Liver (tissue), 9 donors: Measurements from ENCODE around the gene DOK6. TPM values are rescaled to one million over a fixed set of nuclear protein-coding genes. Genes with fewer than 3 reads are reported as not detected.

Source experiments
- DNase-seq: peaks from one replicate; pipeline ENCODE4 v3.0.0-alpha.2; 2017; ENCODE audit warnings: low spot score
- H3K27ac ChIP-seq, 2 donors: one replicate each; pipeline ENCODE4 v1.7.0; 2013; ENCODE audit warnings: inconsistent platforms in 2 of 2, low read length in 2 of 2, control low read depth in 1 of 2, low read depth in 1 of 2, mild to moderate bottlenecking in 1 of 2
- H3K27me3 ChIP-seq, 4 donors: one replicate each; pipeline versions ENCODE4 v1.6.1 to v1.7.0; 2013; ENCODE audit warnings: low read length in 3 of 4, inconsistent platforms in 1 of 4, mild to moderate bottlenecking in 1 of 4, moderate library complexity in 1 of 4; ENCODE audit not compliant: control insufficient read depth in 4 of 4, insufficient read depth in 4 of 4
- H3K36me3 ChIP-seq, 4 donors: one replicate each; pipeline versions ENCODE4 v1.6.1 to v1.7.0; 2013; ENCODE audit warnings: low read length in 3 of 4, mild to moderate bottlenecking in 3 of 4, low read depth in 1 of 4, moderate library complexity in 1 of 4; ENCODE audit not compliant: control insufficient read depth in 4 of 4, insufficient read depth in 3 of 4
- H3K4me1 ChIP-seq, 4 donors: one replicate each; pipeline versions ENCODE4 v1.6.1 to v1.7.0; 2013; ENCODE audit warnings: low read length in 3 of 4, mild to moderate bottlenecking in 3 of 4, moderate library complexity in 1 of 4; ENCODE audit not compliant: control insufficient read depth in 4 of 4, insufficient read depth in 4 of 4
- H3K4me3 ChIP-seq, 3 donors: one replicate each; pipeline versions ENCODE4 v1.6.1 to v1.7.0; 2013; ENCODE audit warnings: low read length in 3 of 3, control low read depth in 1 of 3, low read depth in 1 of 3, mild to moderate bottlenecking in 1 of 3
- H3K9ac ChIP-seq, 2 donors: one replicate each; pipeline ENCODE4 v1.7.0; 2013; ENCODE audit warnings: low read length in 2 of 2, mild to moderate bottlenecking in 2 of 2, moderate library complexity in 2 of 2, control low read depth in 1 of 2, low read depth in 1 of 2
- H3K9me3 ChIP-seq, 4 donors: one replicate each; pipeline versions ENCODE4 v1.6.1 to v1.7.0; 2013; ENCODE audit warnings: low read length in 3 of 4; ENCODE audit not compliant: control insufficient read depth in 4 of 4
- EGR1 ChIP-seq, 2 donors: IDR thresholded peaks; 2 replicates each; pipeline ENCODE4 v1.6.1; 2016 to 2018; ENCODE audit warnings: antibody characterized with exemption in 2 of 2, low read depth in 2 of 2
- FOXA1 ChIP-seq: IDR thresholded peaks from 2 replicates; pipeline ENCODE4 v1.6.1; 2016; ENCODE audit warnings: antibody characterized with exemption
- FOXA2 ChIP-seq: IDR thresholded peaks from 2 replicates; pipeline ENCODE4 v1.6.1; 2016; ENCODE audit warnings: antibody characterized with exemption
- GABPA ChIP-seq, 2 donors: IDR thresholded peaks in 1 of 2; conservative IDR thresholded peaks in 1 of 2; 2 replicates each; pipeline ENCODE4 v1.6.1; 2016; ENCODE audit warnings: antibody characterized with exemption in 2 of 2, mild to moderate bottlenecking in 1 of 2, moderate library complexity in 1 of 2
- HNF4A ChIP-seq, 2 donors: conservative IDR thresholded peaks; 2 replicates each; pipeline ENCODE4 v1.6.1; 2016; ENCODE audit warnings: antibody characterized with exemption in 2 of 2, mild to moderate bottlenecking in 2 of 2
- HNF4G ChIP-seq: IDR thresholded peaks from 2 replicates; pipeline ENCODE4 v1.6.1; 2016; ENCODE audit warnings: antibody characterized with exemption
- JUND ChIP-seq, 2 donors: IDR thresholded peaks; 2 replicates each; pipeline ENCODE4 v1.6.1; 2016; ENCODE audit warnings: antibody characterized with exemption in 2 of 2
- NR2F2 ChIP-seq: IDR thresholded peaks from 2 replicates; pipeline ENCODE4 v1.6.1; 2016; ENCODE audit warnings: antibody characterized with exemption
- RAD21 ChIP-seq, 2 donors: IDR thresholded peaks; 2 replicates each; pipeline ENCODE4 v1.6.1; 2016; ENCODE audit warnings: antibody characterized with exemption in 2 of 2, mild to moderate bottlenecking in 2 of 2
- REST ChIP-seq: IDR thresholded peaks from 2 replicates; pipeline ENCODE4 v1.6.1; 2016; ENCODE audit warnings: antibody characterized with exemption, mild to moderate bottlenecking
- RXRA ChIP-seq, 2 donors: IDR thresholded peaks; 2 replicates each; pipeline ENCODE4 v1.6.1; 2017 to 2018; ENCODE audit warnings: antibody characterized with exemption in 2 of 2, mild to moderate bottlenecking in 1 of 2
- SP1 ChIP-seq: IDR thresholded peaks from 2 replicates; pipeline ENCODE4 v1.6.1; 2018; ENCODE audit warnings: antibody characterized with exemption, mild to moderate bottlenecking
- TAF1 ChIP-seq: conservative IDR thresholded peaks from 2 replicates; pipeline ENCODE4 v1.6.1; 2016; ENCODE audit warnings: antibody characterized with exemption, mild to moderate bottlenecking
- YY1 ChIP-seq: IDR thresholded peaks from 2 replicates; pipeline ENCODE4 v1.6.1; 2016; ENCODE audit warnings: antibody characterized with exemption, mild to moderate bottlenecking
- WGBS: extraction: QIAGEN DNeasy Blood & Tissue Kit; methylation state at CpG from one replicate; pipeline ENCODE4 v1.1.7; 2013; 5-methylcytosine and 5-hydroxymethylcytosine counted together
- polyA plus RNA-seq, 2 donors: library from polyadenylated mRNA; stranded (reverse) in 1 of 2; unstranded in 1 of 2; fragments of 200-250 nt in 1 of 2; fragments of >200 nt in 1 of 2; fragmentation: Nextera tagmentation in 1 of 2; extraction: Ambion mirVana in 1 of 2; gene quantifications; one replicate each; pipeline versions ENCODE4 v1.2.1 to v1.2.3, GENCODE V29; 2013 to 2015
- total RNA-seq, 2 donors: library from RNA; depleted of rRNA; stranded (reverse); fragments of >200 nt; gene quantifications; one replicate each; pipeline ENCODE4 v1.2.3, GENCODE V29; 2014
- TF ChIP-seq, protein P1 (sequence below): fragments of 150-350 bp; IDR thresholded peaks from 2 replicates; pipeline ENCODE4 v1.5.1; 2017; ENCODE audit warnings: improper control_type of control experiment, low read depth, low read length; ENCODE audit not compliant: missing input control
- TF ChIP-seq, protein P2 (sequence below): IDR thresholded peaks from 2 replicates; pipeline ENCODE4 v1.6.1; 2016; ENCODE audit warnings: antibody characterized with exemption
- TF ChIP-seq, protein P3 (sequence below): IDR thresholded peaks from 2 replicates; pipeline ENCODE4 v1.6.1; 2016; ENCODE audit warnings: antibody characterized with exemption
- TF ChIP-seq, protein P4 (sequence below): IDR thresholded peaks from 2 replicates; pipeline ENCODE4 v1.6.1; 2016; ENCODE audit warnings: antibody characterized with exemption
- donor health status: healthy.
- donor health status: healthy.
- donor health status: healthy.
- donor health status: healthy.
- donor health status: healthy.

The DOK6 gene
- total and polyA plus RNA-seq, 4 donors: 0.08 to 1.1 (median 0.67) TPM

DNA sequence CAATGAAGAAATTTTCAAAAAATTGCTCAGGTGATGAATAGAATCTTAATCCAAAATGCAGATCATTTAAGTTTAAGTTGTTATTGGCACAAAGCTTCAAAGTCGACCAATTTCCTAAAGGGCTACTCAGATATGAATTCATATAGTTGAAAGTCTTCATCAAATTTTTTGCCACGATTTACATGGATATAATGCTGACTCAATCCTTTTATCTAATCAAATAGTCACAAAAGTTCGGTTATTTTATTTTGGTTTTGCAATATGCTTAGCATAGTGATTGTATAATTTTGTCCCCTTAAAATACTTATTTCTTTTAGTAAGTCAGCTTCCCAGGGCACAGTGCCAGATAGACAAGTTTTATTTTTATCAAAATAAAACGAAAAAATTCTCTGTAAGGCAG lies 319.7 kb downstream of the DOK6 start:
- Histone ChIP-seq H3K27ac (no peak overlapping the region), H3K4me1 (no peaks in the 10 kb centered on the region), H3K4me3 (no peak overlapping the region), H3K9me3 (peaks cover 3 to 24% (median 22%) of the 10 kb centered on the region in 4 donors), H3K36me3 (no peaks in the 10 kb centered on the region), H3K27me3 (no peaks in the 10 kb centered on the region), H3K9ac (no peak overlapping the region)
- DNase-seq: no peak
- WGBS: 70% methylated on average over 4 of the region's 4 CpGs
- TF ChIP-seq GABPA (IDR thresholded peaks at IDR 0.05 in 1 of 2, conservative IDR thresholded peaks at IDR 0.05 in 1 of 2): no peak
- TF ChIP-seq, protein P1, sequence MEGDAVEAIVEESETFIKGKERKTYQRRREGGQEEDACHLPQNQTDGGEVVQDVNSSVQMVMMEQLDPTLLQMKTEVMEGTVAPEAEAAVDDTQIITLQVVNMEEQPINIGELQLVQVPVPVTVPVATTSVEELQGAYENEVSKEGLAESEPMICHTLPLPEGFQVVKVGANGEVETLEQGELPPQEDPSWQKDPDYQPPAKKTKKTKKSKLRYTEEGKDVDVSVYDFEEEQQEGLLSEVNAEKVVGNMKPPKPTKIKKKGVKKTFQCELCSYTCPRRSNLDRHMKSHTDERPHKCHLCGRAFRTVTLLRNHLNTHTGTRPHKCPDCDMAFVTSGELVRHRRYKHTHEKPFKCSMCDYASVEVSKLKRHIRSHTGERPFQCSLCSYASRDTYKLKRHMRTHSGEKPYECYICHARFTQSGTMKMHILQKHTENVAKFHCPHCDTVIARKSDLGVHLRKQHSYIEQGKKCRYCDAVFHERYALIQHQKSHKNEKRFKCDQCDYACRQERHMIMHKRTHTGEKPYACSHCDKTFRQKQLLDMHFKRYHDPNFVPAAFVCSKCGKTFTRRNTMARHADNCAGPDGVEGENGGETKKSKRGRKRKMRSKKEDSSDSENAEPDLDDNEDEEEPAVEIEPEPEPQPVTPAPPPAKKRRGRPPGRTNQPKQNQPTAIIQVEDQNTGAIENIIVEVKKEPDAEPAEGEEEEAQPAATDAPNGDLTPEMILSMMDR: no peak
- no peak for TF ChIP-seq RXRA (IDR thresholded peaks at IDR 0.05)
- TF ChIP-seq EGR1 (IDR thresholded peaks at IDR 0.05; ENCODE audit: low read depth in 2 of 2): no peak
- TF ChIP-seq HNF4A (conservative IDR thresholded peaks at IDR 0.05): no peak

GRCh38 chr18:69723434-69723833 lies 322.7 kb downstream of the DOK6 start:
- Histone ChIP-seq H3K9me3 (peaks cover 0 to 15% (median 11%) of the 10 kb centered on the region in 4 donors), H3K27ac (no peak overlapping the region), H3K36me3 (no peaks in the 10 kb centered on the region), H3K27me3 (no peaks in the 10 kb centered on the region), H3K4me1 (no peaks in the 10 kb centered on the region), H3K4me3 (no peak overlapping the region), H3K9ac (no peak overlapping the region)
- TF ChIP-seq RAD21 (IDR thresholded peaks at IDR 0.05): no peak
- WGBS: 72% methylated on average over 3 of the region's 3 CpGs
- no peak for DNase-seq

DNA sequence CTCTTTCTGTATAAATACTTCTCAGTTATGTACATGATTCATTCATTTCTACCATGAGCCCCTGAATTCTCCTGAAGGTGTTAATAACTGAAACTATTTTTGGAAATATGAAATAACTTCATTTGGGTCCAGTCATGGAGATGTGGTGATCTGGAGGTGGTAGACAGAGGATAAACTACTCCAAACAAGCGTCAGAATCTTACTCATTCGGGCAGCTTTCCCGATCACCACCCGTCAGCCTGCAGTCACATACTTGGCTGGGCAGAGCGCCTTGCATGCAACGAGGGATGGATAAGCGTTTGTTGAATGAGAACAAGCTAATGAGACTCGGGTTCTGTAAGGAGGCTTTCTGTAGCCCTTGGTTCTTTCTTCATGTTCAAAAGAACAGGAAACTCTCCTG lies 324.3 kb downstream of the DOK6 start:
- no peak overlapping the region for H3K9ac ChIP-seq
- TF ChIP-seq NR2F2 (no peak), SP1 (no peak), HNF4A (conservative IDR thresholded peaks at IDR 0.05) (no peak), REST (no peak), RXRA (IDR thresholded peaks at IDR 0.05) (no peak), HNF4G (no peak), YY1 (no peak), FOXA1 (no peak), TAF1 (no peak), EGR1 (IDR thresholded peaks at IDR 0.05; ENCODE audit: low read depth in 2 of 2) (no peak), FOXA2 (no peak), RAD21 (IDR thresholded peaks at IDR 0.05) (no peak), GABPA (IDR thresholded peaks at IDR 0.05 in 1 of 2, conservative IDR thresholded peaks at IDR 0.05 in 1 of 2) (no peak), JUND (IDR thresholded peaks at IDR 0.05) (no peak)
- TF ChIP-seq, protein P2, sequence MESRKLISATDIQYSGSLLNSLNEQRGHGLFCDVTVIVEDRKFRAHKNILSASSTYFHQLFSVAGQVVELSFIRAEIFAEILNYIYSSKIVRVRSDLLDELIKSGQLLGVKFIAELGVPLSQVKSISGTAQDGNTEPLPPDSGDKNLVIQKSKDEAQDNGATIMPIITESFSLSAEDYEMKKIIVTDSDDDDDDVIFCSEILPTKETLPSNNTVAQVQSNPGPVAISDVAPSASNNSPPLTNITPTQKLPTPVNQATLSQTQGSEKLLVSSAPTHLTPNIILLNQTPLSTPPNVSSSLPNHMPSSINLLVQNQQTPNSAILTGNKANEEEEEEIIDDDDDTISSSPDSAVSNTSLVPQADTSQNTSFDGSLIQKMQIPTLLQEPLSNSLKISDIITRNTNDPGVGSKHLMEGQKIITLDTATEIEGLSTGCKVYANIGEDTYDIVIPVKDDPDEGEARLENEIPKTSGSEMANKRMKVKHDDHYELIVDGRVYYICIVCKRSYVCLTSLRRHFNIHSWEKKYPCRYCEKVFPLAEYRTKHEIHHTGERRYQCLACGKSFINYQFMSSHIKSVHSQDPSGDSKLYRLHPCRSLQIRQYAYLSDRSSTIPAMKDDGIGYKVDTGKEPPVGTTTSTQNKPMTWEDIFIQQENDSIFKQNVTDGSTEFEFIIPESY: no peak
- TF ChIP-seq, protein P3, sequence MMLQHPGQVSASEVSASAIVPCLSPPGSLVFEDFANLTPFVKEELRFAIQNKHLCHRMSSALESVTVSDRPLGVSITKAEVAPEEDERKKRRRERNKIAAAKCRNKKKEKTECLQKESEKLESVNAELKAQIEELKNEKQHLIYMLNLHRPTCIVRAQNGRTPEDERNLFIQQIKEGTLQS: no peak
- TF ChIP-seq, protein P1: no peak
- TF ChIP-seq, protein P4, sequence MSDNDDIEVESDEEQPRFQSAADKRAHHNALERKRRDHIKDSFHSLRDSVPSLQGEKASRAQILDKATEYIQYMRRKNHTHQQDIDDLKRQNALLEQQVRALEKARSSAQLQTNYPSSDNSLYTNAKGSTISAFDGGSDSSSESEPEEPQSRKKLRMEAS: no peak
- WGBS: 94% methylated on average over 8 of the region's 8 CpGs
- no peak for DNase-seq
- H3K27ac ChIP-seq: no peak overlapping the region
- no peak overlapping the region for H3K4me3 ChIP-seq
- no peaks in the 10 kb centered on the region for H3K27me3 ChIP-seq
- H3K4me1 ChIP-seq: no peaks in the 10 kb centered on the region
- H3K36me3 ChIP-seq: no peaks in the 10 kb centered on the region
- H3K9me3 ChIP-seq: no peaks in the 10 kb centered on the region
